Osteoblast (primary cell): ENCODE data around the gene DNAJB4. TPM values are rescaled to one million over a fixed set of nuclear protein-coding genes. Genes with fewer than 3 reads are reported as not detected.

ENCODE experiments used
- DNase-seq: peaks from one replicate; pipeline ENCODE4 v3.0.0; 2011; ENCODE audit warnings: low spot score, mixed read lengths; ENCODE audit not compliant: insufficient read length; ENCODE audit errors: missing footprints
- H2AFZ ChIP-seq: 2 replicates; pipeline ENCODE4 v1.6.0; 2011; ENCODE audit warnings: mild to moderate bottlenecking, low read length
- H3K27ac ChIP-seq: 2 replicates; pipeline ENCODE4 v1.5.1; 2011; ENCODE audit warnings: mild to moderate bottlenecking, low read depth, low read length, moderate library complexity
- H3K27me3 ChIP-seq: 2 replicates; pipeline ENCODE4 v1.6.0; 2012; ENCODE audit warnings: mild to moderate bottlenecking, control low read depth, inconsistent platforms, low read length, moderate library complexity; ENCODE audit not compliant: insufficient read depth
- H3K36me3 ChIP-seq: 2 replicates; pipeline ENCODE4 v1.5.1; 2011; ENCODE audit warnings: mild to moderate bottlenecking, low read length, control low read depth, moderate library complexity; ENCODE audit not compliant: insufficient read depth
- H3K4me1 ChIP-seq: 2 replicates; pipeline ENCODE4 v1.5.1; 2011; ENCODE audit warnings: mild to moderate bottlenecking, low read length, control low read depth, moderate library complexity; ENCODE audit not compliant: insufficient read depth
- H3K4me2 ChIP-seq: 2 replicates; pipeline ENCODE4 v1.6.0; 2011; ENCODE audit warnings: mild to moderate bottlenecking, low read length; ENCODE audit not compliant: insufficient read depth
- H3K4me3 ChIP-seq: fragments of 200-600 bp; sonication (generic); 3 replicates; pipeline ENCODE4 v1.5.1; 2012; ENCODE audit warnings: mild to moderate bottlenecking, low read length, inconsistent platforms; ENCODE audit not compliant: insufficient read depth
- H3K79me2 ChIP-seq: 2 replicates; pipeline ENCODE4 v1.6.0; 2012; ENCODE audit warnings: mild to moderate bottlenecking, low read length, control low read depth, inconsistent platforms; ENCODE audit not compliant: insufficient read depth
- H3K9me3 ChIP-seq: 2 replicates; pipeline ENCODE4 v1.5.1; 2011; ENCODE audit warnings: low read depth, low read length, control low read depth
- H4K20me1 ChIP-seq: 2 replicates; pipeline ENCODE4 v1.6.0; 2012; ENCODE audit warnings: mild to moderate bottlenecking, low read length, control low read depth; ENCODE audit not compliant: insufficient read depth
- total RNA-seq: library from RNA; depleted of rRNA; stranded (reverse); fragments of >200 nt; gene quantifications from 2 replicates; pipeline ENCODE4 v1.2.3, GENCODE V29; 2012
- TF ChIP-seq, protein P1 (sequence below): IDR thresholded peaks from 2 replicates; pipeline ENCODE4 v1.5.1; 2011; ENCODE audit warnings: mild to moderate bottlenecking, low read depth, low read length, moderate library complexity; ENCODE audit errors: extremely low read depth

DNAJB4 gene
- total RNA-seq, 1 donor: 46.7 TPM

DNA sequence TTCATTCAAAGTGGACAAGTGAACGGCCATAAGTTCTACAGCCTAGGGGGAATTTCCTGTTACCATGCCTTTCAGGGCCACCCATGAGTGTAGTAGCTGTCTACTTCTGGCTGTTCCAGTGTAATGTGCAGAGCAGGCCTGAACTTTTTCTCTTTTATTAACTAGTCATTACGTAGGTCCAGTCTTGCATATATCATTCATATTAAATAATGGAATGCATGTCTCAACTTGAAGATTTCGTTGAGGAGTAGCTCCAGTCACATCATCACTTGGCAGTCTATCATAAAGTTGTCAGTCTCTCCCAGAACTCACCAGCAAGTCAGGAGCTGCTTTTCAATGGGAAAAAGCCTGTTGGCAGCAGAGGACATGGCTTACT, 29.0 kb downstream of the DNAJB4 start:
- Histone ChIP-seq H3K27ac (no peak overlapping the region), H3K4me3 (no peak overlapping the region), H3K4me1 (peaks cover 2% of the 10 kb centered on the region), H4K20me1 (no peaks in the 10 kb centered on the region), H3K27me3 (no peaks in the 10 kb centered on the region), H3K79me2 (no peaks in the 10 kb centered on the region), H3K4me2 (no peak overlapping the region), H2AFZ (no peak overlapping the region), H3K36me3 (no peaks in the 10 kb centered on the region), H3K9me3 (no peaks in the 10 kb centered on the region)
- TF ChIP-seq, protein P1, sequence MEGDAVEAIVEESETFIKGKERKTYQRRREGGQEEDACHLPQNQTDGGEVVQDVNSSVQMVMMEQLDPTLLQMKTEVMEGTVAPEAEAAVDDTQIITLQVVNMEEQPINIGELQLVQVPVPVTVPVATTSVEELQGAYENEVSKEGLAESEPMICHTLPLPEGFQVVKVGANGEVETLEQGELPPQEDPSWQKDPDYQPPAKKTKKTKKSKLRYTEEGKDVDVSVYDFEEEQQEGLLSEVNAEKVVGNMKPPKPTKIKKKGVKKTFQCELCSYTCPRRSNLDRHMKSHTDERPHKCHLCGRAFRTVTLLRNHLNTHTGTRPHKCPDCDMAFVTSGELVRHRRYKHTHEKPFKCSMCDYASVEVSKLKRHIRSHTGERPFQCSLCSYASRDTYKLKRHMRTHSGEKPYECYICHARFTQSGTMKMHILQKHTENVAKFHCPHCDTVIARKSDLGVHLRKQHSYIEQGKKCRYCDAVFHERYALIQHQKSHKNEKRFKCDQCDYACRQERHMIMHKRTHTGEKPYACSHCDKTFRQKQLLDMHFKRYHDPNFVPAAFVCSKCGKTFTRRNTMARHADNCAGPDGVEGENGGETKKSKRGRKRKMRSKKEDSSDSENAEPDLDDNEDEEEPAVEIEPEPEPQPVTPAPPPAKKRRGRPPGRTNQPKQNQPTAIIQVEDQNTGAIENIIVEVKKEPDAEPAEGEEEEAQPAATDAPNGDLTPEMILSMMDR: no peak
- DNase-seq: no peak

DNA sequence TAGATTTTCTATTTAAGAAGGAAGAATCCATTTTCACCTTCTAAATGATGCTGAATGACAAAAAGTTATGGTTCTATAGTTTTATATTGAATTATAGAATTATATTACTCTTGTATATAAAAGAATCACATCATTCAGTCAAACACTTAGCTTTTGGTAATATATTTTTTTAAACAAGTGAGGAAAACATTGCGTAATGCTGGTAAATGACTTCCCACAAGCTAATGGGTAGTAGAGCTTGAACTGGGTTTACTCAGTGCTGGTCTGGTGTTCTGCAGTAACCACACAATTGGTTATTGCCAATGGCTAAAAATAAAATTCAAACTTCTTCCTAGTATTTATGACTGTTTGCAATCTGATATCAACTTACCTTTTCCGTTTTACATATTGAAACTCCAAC, 30.4 kb downstream of the DNAJB4 start:
- no peaks in the 10 kb centered on the region for H3K9me3 ChIP-seq
- H3K79me2 ChIP-seq: no peaks in the 10 kb centered on the region
- H4K20me1 ChIP-seq: no peaks in the 10 kb centered on the region
- no peak overlapping the region for H2AFZ ChIP-seq
- no peak overlapping the region for H3K27ac ChIP-seq
- no peak overlapping the region for H3K4me2 ChIP-seq
- TF ChIP-seq, protein P1: no peak
- H3K36me3 ChIP-seq: no peaks in the 10 kb centered on the region
- H3K4me1 ChIP-seq: peaks cover 2% of the 10 kb centered on the region
- no peak for DNase-seq
- no peak overlapping the region for H3K4me3 ChIP-seq
- H3K27me3 ChIP-seq: no peaks in the 10 kb centered on the region

DNA sequence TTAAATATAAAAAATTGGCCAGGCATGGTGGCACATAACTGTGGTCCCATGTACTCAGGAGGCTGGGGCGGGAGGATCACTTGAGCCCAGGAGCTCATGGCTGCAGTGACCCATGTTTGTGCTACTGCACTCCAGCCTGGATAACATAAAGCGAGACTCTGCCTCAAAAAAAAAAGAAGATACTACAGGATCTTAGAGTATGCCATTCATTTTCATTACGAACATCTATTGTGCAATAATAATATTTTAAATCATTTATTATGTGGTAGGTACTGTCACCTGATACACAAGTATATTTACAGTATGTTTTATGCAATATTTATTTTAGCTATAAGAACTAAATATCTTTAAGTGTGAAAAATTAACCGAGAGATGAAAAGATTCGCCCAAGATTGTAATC, 31.7 kb downstream of the DNAJB4 start:
- no peaks in the 10 kb centered on the region for H3K79me2 ChIP-seq
- no peaks in the 10 kb centered on the region for H3K27me3 ChIP-seq
- no peak overlapping the region for H3K4me2 ChIP-seq
- no peak overlapping the region for H3K4me3 ChIP-seq
- H3K27ac ChIP-seq: no peak overlapping the region
- no peaks in the 10 kb centered on the region for H3K9me3 ChIP-seq
- no peaks in the 10 kb centered on the region for H4K20me1 ChIP-seq
- peaks cover 2% of the 10 kb centered on the region for H3K4me1 ChIP-seq
- H3K36me3 ChIP-seq: no peaks in the 10 kb centered on the region
- TF ChIP-seq, protein P1: no peak
- H2AFZ ChIP-seq: no peak overlapping the region
- no peak for DNase-seq

DNA sequence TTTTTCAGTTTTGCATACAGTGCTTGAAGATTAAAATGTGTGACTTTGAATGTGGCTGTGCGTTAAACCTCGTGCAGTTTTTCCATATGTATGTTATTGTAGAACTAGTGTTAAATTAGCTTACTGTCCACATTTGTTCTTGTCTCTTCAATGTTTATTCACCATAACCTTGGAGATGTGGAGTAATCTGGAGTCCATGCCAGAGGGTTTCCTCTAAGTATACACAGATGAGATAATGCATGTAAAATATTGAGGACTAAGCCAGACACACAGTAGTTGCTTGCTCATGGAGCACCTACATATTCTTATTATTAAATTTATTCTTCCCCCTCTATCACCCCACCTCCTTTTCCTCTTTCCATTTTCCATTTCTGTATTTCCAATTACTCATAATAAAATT, 33.3 kb downstream of the DNAJB4 start:
- H3K79me2 ChIP-seq: no peaks in the 10 kb centered on the region
- no peaks in the 10 kb centered on the region for H4K20me1 ChIP-seq
- H3K27me3 ChIP-seq: no peaks in the 10 kb centered on the region
- no peaks in the 10 kb centered on the region for H3K36me3 ChIP-seq
- no peak overlapping the region for H3K27ac ChIP-seq
- H3K4me3 ChIP-seq: no peak overlapping the region
- no peak overlapping the region for H3K4me2 ChIP-seq
- no peak for DNase-seq
- H2AFZ ChIP-seq: no peak overlapping the region
- peaks cover 2% of the 10 kb centered on the region for H3K4me1 ChIP-seq
- TF ChIP-seq, protein P1: no peak
- no peaks in the 10 kb centered on the region for H3K9me3 ChIP-seq
